Skeletal muscle tissue (tissue), 4 donors: ENCODE data around the gene ADK. TPM values are rescaled to one million over a fixed set of nuclear protein-coding genes. Genes with fewer than 3 reads are reported as not detected.

ENCODE experiments used
- H3K27ac ChIP-seq: one replicate; pipeline ENCODE4 v1.7.0; 2013; ENCODE audit warnings: mild to moderate bottlenecking, low read depth, low read length, inconsistent platforms
- H3K27me3 ChIP-seq, 3 donors: one replicate each; pipeline ENCODE4 v1.7.0; 2013; ENCODE audit warnings: low read length in 3 of 3; ENCODE audit not compliant: control insufficient read depth in 3 of 3, insufficient read depth in 3 of 3
- H3K36me3 ChIP-seq, 3 donors: one replicate each; pipeline ENCODE4 v1.7.0; 2013; ENCODE audit warnings: low read length in 3 of 3; ENCODE audit not compliant: control insufficient read depth in 3 of 3, insufficient read depth in 3 of 3
- H3K4me1 ChIP-seq, 3 donors: one replicate each; pipeline ENCODE4 v1.7.0; 2013; ENCODE audit warnings: low read length in 3 of 3, mild to moderate bottlenecking in 3 of 3; ENCODE audit not compliant: control insufficient read depth in 3 of 3, insufficient read depth in 3 of 3
- H3K4me3 ChIP-seq, 3 donors: one replicate each; pipeline ENCODE4 v1.7.0; 2013; ENCODE audit warnings: low read length in 3 of 3
- H3K9ac ChIP-seq, 3 donors: one replicate each; pipeline ENCODE4 v1.7.0; 2013; ENCODE audit warnings: low read length in 3 of 3, mild to moderate bottlenecking in 3 of 3, moderate library complexity in 2 of 3, low read depth in 1 of 3
- H3K9me3 ChIP-seq, 3 donors: one replicate each; pipeline ENCODE4 v1.7.0; 2013; ENCODE audit warnings: low read length in 3 of 3; ENCODE audit not compliant: control insufficient read depth in 3 of 3
- total RNA-seq: library from RNA; depleted of rRNA; stranded (reverse); fragments of >200 nt; gene quantifications from one replicate; pipeline ENCODE4 v1.2.3, GENCODE V29; 2014
- donor health status: Osteomylitis.

ADK gene
- total RNA-seq, 1 donor from 2014 or later: 28.2 TPM

DNA sequence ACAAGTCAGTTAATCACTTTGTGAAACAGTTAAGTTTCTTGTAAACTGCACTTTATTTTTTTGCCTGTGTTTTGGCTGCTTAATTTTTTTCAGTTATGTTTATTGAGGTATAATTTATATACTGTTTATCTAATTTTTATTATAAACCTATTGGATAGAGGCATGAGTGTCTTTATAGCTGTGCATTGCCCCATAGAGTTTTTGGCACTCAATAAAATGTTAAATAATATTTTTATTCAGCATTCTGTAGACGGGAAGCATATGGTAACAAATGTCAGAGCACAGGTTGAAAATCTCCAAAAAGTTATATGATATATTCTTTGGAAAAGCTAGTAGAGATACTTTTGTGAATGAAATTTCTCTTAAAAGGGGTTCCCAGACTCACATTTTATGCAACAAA lies 431.5 kb downstream of the ADK start:
- H3K9me3 ChIP-seq: no peaks in the 10 kb centered on the region
- H3K4me1 ChIP-seq: peaks cover 11 to 14% (median 13%) of the 10 kb centered on the region in 3 donors
- no peak overlapping the region for H3K4me3 ChIP-seq

DNA sequence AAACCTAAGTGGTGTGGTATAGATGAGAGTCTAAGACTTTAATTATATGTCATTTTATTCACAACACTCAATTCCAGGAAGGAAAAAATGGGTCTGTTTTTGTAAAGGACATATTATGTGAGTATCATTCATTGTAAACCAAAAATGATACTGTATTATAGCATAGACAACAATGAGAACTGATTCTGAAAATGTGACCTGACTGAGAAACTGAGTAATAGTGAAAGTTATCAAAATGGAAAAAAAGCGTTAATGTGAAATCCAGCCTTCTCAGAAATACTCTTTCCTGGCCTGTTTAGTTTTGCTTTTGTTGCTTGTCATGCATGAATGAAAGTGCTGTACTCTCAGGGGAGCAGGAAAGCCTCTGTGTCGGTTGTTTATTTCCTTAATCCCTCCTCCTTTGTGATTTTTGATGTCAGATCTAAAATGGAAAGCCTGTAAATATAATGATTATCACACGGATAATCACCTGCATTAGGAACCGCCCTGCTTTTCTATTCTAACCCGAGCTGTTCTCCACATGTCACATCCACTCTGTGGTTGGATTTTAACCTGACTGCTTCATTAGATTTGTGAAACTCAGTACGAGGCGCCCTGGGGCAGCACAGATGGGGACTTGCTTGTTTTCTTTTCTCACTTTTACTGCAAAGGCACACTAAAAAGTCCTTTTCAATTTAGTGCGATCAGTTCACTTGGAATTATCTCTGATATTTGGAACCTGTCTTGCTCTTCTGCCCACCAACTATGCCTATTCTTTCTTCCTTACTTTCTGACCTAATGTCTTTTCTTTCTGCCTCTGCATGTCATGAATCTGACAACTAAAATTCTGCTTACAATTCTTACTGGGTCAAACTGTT lies 434.4 kb downstream of the ADK start:
- H3K27ac ChIP-seq: peak overlapping the region; percentile 26
- H3K9ac ChIP-seq: peak overlapping the region in 2 of 3 donors; percentile 23 to 42
- H3K9me3 ChIP-seq: no peaks in the 10 kb centered on the region
- peak overlapping the region; percentile 2 to 28 (median 23) for H3K4me3 ChIP-seq
- no peaks in the 10 kb centered on the region for H3K36me3 ChIP-seq
- H3K27me3 ChIP-seq: no peaks in the 10 kb centered on the region
- H3K4me1 ChIP-seq: peaks cover 18 to 23% (median 19%) of the 10 kb centered on the region in 3 donors

More for the DNA sequence above, 431.5 kb downstream of the ADK start:
- no peaks in the 10 kb centered on the region for H3K27me3 ChIP-seq
- no peak overlapping the region for H3K27ac ChIP-seq
- no peaks in the 10 kb centered on the region for H3K36me3 ChIP-seq
- no peak overlapping the region for H3K9ac ChIP-seq

GRCh38 chr10:74586088-74586585 lies 435.1 kb downstream of the ADK start:
- H3K4me1 ChIP-seq: peaks cover 18 to 23% (median 19%) of the 10 kb centered on the region in 3 donors
- no peaks in the 10 kb centered on the region for H3K9me3 ChIP-seq
- H3K27me3 ChIP-seq: no peaks in the 10 kb centered on the region
- H3K27ac ChIP-seq: peak overlapping the region; percentile 26
- H3K36me3 ChIP-seq: no peaks in the 10 kb centered on the region
- H3K9ac ChIP-seq: peak overlapping the region in 1 of 3 donors; percentile 23
- H3K4me3 ChIP-seq: peak overlapping the region in 1 of 3 donors; percentile 28

- H3K27ac ChIP-seq: no peak overlapping the region
These were observed 436.3 kb downstream of the ADK start for GRCh38 chr10:74587109-74587854.

DNA sequence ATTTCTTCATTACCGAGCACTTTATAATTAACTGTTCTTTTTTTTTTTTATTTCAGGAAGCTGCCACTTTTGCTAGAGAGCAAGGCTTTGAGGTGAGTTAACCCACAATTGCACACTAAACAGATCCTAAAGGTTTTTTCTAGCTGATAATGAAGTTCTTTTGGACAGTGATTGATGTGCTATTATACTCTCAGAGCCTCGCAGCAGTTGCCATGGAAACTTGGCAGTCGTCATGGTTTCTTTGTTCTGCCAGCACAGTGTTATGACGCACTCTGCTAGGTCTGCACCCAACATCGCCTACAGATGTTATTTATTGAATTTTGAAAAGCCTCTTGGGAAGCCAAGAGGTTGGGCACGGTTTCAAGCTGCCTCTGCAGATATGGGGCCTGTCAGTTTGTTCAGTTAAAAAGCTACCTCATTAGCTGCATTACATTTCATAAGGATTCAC lies 438.2 kb downstream of the ADK start:
- Histone ChIP-seq H3K27ac (no peak overlapping the region), H3K27me3 (no peaks in the 10 kb centered on the region), H3K9ac (no peak overlapping the region), H3K4me1 (peaks cover 18 to 30% (median 23%) of the 10 kb centered on the region in 3 donors), H3K9me3 (no peaks in the 10 kb centered on the region), H3K36me3 (no peaks in the 10 kb centered on the region), H3K4me3 (no peak overlapping the region)

More at GRCh38 chr10:74587109-74587854, 436.3 kb downstream of the ADK start:
- Histone ChIP-seq H3K9me3 (no peaks in the 10 kb centered on the region), H3K27me3 (no peaks in the 10 kb centered on the region), H3K4me1 (peaks cover 18 to 23% (median 19%) of the 10 kb centered on the region in 3 donors), H3K36me3 (no peaks in the 10 kb centered on the region), H3K9ac (no peak overlapping the region), H3K4me3 (peak overlapping the region in 1 of 3 donors; percentile 10)

DNA sequence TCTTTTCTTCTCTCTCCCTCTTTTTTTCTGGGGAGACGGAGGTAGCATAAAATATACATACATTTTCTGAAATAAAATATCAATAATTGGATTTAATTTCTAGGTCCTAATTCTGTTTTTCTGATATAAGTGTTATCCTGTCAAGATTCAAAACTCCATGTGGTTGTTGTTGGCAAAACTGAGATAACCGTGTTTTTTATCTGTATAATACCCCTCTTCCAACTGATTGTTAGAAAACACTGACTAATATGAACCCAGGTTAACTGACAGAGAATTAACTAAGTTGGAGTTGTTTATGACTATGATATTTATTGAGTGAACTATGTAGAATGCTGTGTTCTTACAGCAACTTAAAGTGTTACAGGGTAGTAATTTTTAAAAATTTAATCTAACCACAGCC lies 438.8 kb downstream of the ADK start:
- Histone ChIP-seq H3K27ac (no peak overlapping the region), H3K4me1 (peaks cover 18 to 30% (median 23%) of the 10 kb centered on the region in 3 donors), H3K36me3 (no peaks in the 10 kb centered on the region), H3K27me3 (no peaks in the 10 kb centered on the region), H3K9ac (no peak overlapping the region), H3K9me3 (no peaks in the 10 kb centered on the region), H3K4me3 (no peak overlapping the region)

GRCh38 chr10:74593470-74593869 lies 442.4 kb downstream of the ADK start:
- H3K27ac ChIP-seq: no peak overlapping the region
- H3K27me3 ChIP-seq: no peaks in the 10 kb centered on the region
- no peak overlapping the region for H3K9ac ChIP-seq
- H3K36me3 ChIP-seq: no peaks in the 10 kb centered on the region
- H3K4me1 ChIP-seq: peaks cover 4 to 17% (median 12%) of the 10 kb centered on the region in 3 donors
- no peaks in the 10 kb centered on the region for H3K9me3 ChIP-seq
- H3K4me3 ChIP-seq: no peak overlapping the region

DNA sequence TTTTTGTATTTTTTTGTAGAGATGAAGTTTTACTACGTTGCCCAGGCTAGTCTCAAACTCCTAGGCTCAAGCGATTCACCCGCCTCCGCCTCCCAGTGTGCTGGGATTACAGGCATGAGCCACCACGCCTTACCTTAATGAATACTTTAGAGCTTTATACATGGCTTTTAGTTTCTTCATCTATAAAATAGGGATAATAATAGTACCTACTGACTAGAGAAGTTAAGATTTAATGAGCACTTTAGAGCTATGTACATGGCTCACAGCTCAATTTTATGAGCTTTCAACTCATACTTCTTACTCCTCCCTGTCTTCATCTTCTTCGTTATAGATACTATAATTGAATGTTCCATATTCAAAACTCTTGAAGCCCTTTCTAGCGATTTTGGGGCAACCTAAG lies 445.7 kb downstream of the ADK start:
- no peak overlapping the region for H3K4me3 ChIP-seq
- no peaks in the 10 kb centered on the region for H3K9me3 ChIP-seq
- no peaks in the 10 kb centered on the region for H3K36me3 ChIP-seq
- H3K9ac ChIP-seq: no peak overlapping the region
- no peak overlapping the region for H3K27ac ChIP-seq
- H3K27me3 ChIP-seq: no peaks in the 10 kb centered on the region
- peaks cover 0 to 7% (median 5%) of the 10 kb centered on the region in 3 donors for H3K4me1 ChIP-seq

GRCh38 chr10:74598891-74599566 lies 448.0 kb downstream of the ADK start:
- no peak overlapping the region for H3K27ac ChIP-seq
- peak overlapping the region in 1 of 3 donors; percentile 7 for H3K4me3 ChIP-seq
- no peaks in the 10 kb centered on the region for H3K4me1 ChIP-seq
- H3K27me3 ChIP-seq: no peaks in the 10 kb centered on the region
- no peak overlapping the region for H3K9ac ChIP-seq
- no peaks in the 10 kb centered on the region for H3K36me3 ChIP-seq
- no peaks in the 10 kb centered on the region for H3K9me3 ChIP-seq
